Upper lobe of left lung (tissue), 6 donors: ENCODE results near the gene ANO2. TPM values are rescaled to one million over a fixed set of nuclear protein-coding genes. Genes with fewer than 3 reads are reported as not detected.

Source experiments
- ATAC-seq, 2 donors: fragments of 200-7000 bp; cut with Tn5 transposase; one replicate each; pipeline ENCODE4 v1.9.1; 2022; ENCODE audit warnings: mild to moderate bottlenecking in 2 of 2, moderate library complexity in 2 of 2; ENCODE audit not compliant: low FRiP score in 2 of 2
- DNase-seq, 2 donors: peaks; one replicate each; pipeline ENCODE4 v3.0.0-alpha.2; 2019 to 2020
- H3K27ac ChIP-seq, 4 donors: fragments of 200-600 bp; sonication (generic); one replicate each; pipeline ENCODE4 v1.5.1; 2016 to 2019
- H3K27me3 ChIP-seq, 4 donors: fragments of 200-600 bp; sonication (generic); one replicate each; pipeline ENCODE4 v1.5.1; 2017 to 2019
- H3K36me3 ChIP-seq, 4 donors: fragments of 200-600 bp; sonication (generic); one replicate each; pipeline ENCODE4 v1.5.1; 2016 to 2019
- H3K4me1 ChIP-seq, 4 donors: fragments of 200-600 bp; sonication (generic); one replicate each; pipeline ENCODE4 v1.5.1; 2018 to 2019
- H3K4me3 ChIP-seq, 4 donors: fragments of 200-600 bp; sonication (generic); one replicate each; pipeline ENCODE4 v1.5.1; 2017 to 2019; ENCODE audit warnings: mild to moderate bottlenecking in 2 of 4, moderate library complexity in 1 of 4
- H3K9me3 ChIP-seq, 4 donors: fragments of 200-600 bp; sonication (generic); one replicate each; pipeline ENCODE4 v1.5.1; 2018 to 2019
- EP300 ChIP-seq, 4 donors: sonication (generic); formaldehyde crosslinking; IDR thresholded peaks; one replicate each; pipeline ENCODE4 v1.5.1; 2017; ENCODE audit warnings: antibody characterized with exemption in 4 of 4, control low read depth in 2 of 4
- POLR2A ChIP-seq, 4 donors: fragments of 450-650 bp; IDR thresholded peaks; one replicate each; pipeline ENCODE4 v1.5.1; 2016 to 2017; ENCODE audit warnings: antibody characterized with exemption in 4 of 4, mild to moderate bottlenecking in 2 of 4
- POLR2AphosphoS5 ChIP-seq, 2 donors: sonication (generic); formaldehyde crosslinking; IDR thresholded peaks; one replicate each; pipeline ENCODE4 v1.5.1; 2017; ENCODE audit warnings: antibody characterized with exemption in 2 of 2
- WGBS, 2 donors: methylation state at CpG; one replicate each; pipeline ENCODE4 v1.1.5; 2017 to 2018; 5-methylcytosine and 5-hydroxymethylcytosine counted together
- total RNA-seq, 6 donors: library from RNA; depleted of rRNA in 4 of 6; stranded (reverse); fragments of >200 nt in 4 of 6; gene quantifications; one replicate each; pipeline versions ENCODE4 v1.1.0 to v1.2.1, GENCODE V29; 2016 to 2021
- TF ChIP-seq, protein P1 (sequence below), 6 experiments: fragments of 450-650 bp in 4 of 6; fragments of 200-600 bp in 2 of 6; sonication (generic) in 2 of 6; IDR thresholded peaks; one replicate each; pipeline ENCODE4 v1.5.1; 2016 to 2019; ENCODE audit warnings: antibody characterized with exemption in 6 of 6
- donor health status: DM: no; HTN: no; CAD: no; lungs with moderate emphysema.
- donor health status: DM: no; HTN: yes; CAD: no; lungs with severe emphysema.

Gene ANO2
- total RNA-seq, 6 donors from 2014 or later = 4.4 to 78.6 (median 17.5) TPM

GRCh38 chr12:5577211-5577612 is 367.8 kb downstream of the ANO2 start:
- Histone ChIP-seq H3K4me3 (no peak overlapping the region), H3K27ac (no peak overlapping the region), H3K4me1 (peaks cover 2 to 13% (median 8%) of the 10 kb centered on the region in 4 donors), H3K27me3 (no peaks in the 10 kb centered on the region), H3K9me3 (no peaks in the 10 kb centered on the region), H3K36me3 (peaks cover 0 to 3% (median 0%) of the 10 kb centered on the region in 4 donors)
- WGBS, 2 donors = 56 to 71% methylated on average over 3 of the region's 3 CpGs
- ATAC-seq (no peak), DNase-seq (no peak)
- TF ChIP-seq POLR2A (IDR thresholded peaks at IDR 0.05) (no peak), POLR2AphosphoS5 (IDR thresholded peaks at IDR 0.05) (no peak), EP300 (IDR thresholded peaks at IDR 0.05) (no peak)
- TF ChIP-seq, protein P1, sequence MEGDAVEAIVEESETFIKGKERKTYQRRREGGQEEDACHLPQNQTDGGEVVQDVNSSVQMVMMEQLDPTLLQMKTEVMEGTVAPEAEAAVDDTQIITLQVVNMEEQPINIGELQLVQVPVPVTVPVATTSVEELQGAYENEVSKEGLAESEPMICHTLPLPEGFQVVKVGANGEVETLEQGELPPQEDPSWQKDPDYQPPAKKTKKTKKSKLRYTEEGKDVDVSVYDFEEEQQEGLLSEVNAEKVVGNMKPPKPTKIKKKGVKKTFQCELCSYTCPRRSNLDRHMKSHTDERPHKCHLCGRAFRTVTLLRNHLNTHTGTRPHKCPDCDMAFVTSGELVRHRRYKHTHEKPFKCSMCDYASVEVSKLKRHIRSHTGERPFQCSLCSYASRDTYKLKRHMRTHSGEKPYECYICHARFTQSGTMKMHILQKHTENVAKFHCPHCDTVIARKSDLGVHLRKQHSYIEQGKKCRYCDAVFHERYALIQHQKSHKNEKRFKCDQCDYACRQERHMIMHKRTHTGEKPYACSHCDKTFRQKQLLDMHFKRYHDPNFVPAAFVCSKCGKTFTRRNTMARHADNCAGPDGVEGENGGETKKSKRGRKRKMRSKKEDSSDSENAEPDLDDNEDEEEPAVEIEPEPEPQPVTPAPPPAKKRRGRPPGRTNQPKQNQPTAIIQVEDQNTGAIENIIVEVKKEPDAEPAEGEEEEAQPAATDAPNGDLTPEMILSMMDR (IDR thresholded peaks at IDR 0.05) = no peak

GRCh38 chr12:5575987-5576386 is 369.1 kb downstream of the ANO2 start:
- H3K4me3 ChIP-seq = no peak overlapping the region
- ATAC-seq (no peak), DNase-seq (no peak)
- no peaks in the 10 kb centered on the region for H3K27me3 ChIP-seq
- H3K36me3 ChIP-seq = peaks cover 0 to 5% (median 0%) of the 10 kb centered on the region in 4 donors
- no peaks in the 10 kb centered on the region for H3K9me3 ChIP-seq
- 84 to 89% methylated on average over 3 of the region's 3 CpGs for WGBS, 2 donors
- TF ChIP-seq EP300 (IDR thresholded peaks at IDR 0.05) (no peak), POLR2A (IDR thresholded peaks at IDR 0.05) (no peak), POLR2AphosphoS5 (IDR thresholded peaks at IDR 0.05) (no peak)
- TF ChIP-seq, protein P1 (IDR thresholded peaks at IDR 0.05) = no peak
- H3K27ac ChIP-seq = no peak overlapping the region
- peaks cover 0 to 7% (median 7%) of the 10 kb centered on the region in 4 donors for H3K4me1 ChIP-seq

DNA sequence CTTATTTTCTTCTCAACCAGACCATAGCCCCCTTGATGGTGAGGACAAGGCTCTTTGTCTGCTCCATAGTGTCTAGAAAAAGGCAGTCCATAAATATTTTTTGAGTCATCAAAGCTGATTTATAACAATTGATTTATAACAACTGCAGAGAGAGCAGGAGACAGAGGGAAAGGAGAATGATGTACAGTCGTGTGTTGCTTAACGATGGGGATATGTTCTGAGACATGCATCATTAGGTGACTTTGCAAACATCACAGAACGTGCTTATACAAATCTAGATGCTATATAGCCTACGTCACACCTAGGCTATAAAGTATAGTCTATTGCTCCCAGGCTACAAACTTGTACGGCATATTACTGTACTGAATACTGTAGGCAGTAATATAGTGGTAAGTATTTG is 369.8 kb downstream of the ANO2 start:
- 78 to 85% methylated on average over 5 of the region's 5 CpGs for WGBS, 2 donors

GRCh38 chr12:5573390-5573789 is 371.7 kb downstream of the ANO2 start:
- Histone ChIP-seq H3K4me3 (no peak overlapping the region), H3K9me3 (no peaks in the 10 kb centered on the region), H3K4me1 (peaks cover 0 to 7% (median 2%) of the 10 kb centered on the region in 4 donors), H3K27me3 (no peaks in the 10 kb centered on the region), H3K36me3 (peaks cover 0 to 5% (median 0%) of the 10 kb centered on the region in 4 donors), H3K27ac (no peak overlapping the region)
- WGBS, 2 donors = 89 to 94% methylated on average over 4 to 5 of the region's 5 CpGs
- TF ChIP-seq POLR2AphosphoS5 (IDR thresholded peaks at IDR 0.05) = no peak
- no peak for ATAC-seq
- DNase-seq = no peak

More for the DNA sequence above, 369.8 kb downstream of the ANO2 start:
- no peak for TF ChIP-seq POLR2A (IDR thresholded peaks at IDR 0.05)
- TF ChIP-seq, protein P1 (IDR thresholded peaks at IDR 0.05) = no peak
- TF ChIP-seq EP300 (IDR thresholded peaks at IDR 0.05) = no peak
- no peak for TF ChIP-seq POLR2AphosphoS5 (IDR thresholded peaks at IDR 0.05)
- no peak for DNase-seq
- Histone ChIP-seq H3K4me3 (no peak overlapping the region), H3K9me3 (no peaks in the 10 kb centered on the region), H3K27ac (no peak overlapping the region), H3K36me3 (peaks cover 0 to 5% (median 0%) of the 10 kb centered on the region in 4 donors), H3K4me1 (peaks cover 0 to 7% (median 2%) of the 10 kb centered on the region in 4 donors), H3K27me3 (no peaks in the 10 kb centered on the region)
- no peak for ATAC-seq

DNA sequence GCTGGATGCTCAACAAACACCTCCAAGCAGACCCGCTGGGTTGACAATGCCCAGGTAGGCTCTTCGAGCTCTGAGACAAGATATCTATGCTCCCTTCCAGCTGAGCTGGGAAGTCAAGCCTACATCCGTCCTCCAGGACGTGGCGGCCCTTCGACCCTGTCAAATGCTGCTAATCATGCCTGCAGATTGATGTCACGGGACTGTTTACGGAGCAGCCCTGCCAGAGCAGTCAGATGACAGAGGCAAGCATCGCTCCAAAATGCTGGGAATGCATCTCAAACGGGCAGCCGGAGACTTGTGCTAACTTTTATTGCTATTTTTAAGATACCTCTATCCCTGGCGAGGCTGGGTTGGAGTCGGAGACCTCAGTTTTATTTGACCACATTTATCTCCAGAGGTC is 373.9 kb downstream of the ANO2 start:
- peaks cover 0 to 5% (median 0%) of the 10 kb centered on the region in 4 donors for H3K36me3 ChIP-seq
- no peak for DNase-seq
- WGBS, 2 donors = 51 to 72% methylated on average over 3 to 13 of the region's 13 CpGs
- H3K4me3 ChIP-seq = no peak overlapping the region
- H3K9me3 ChIP-seq = no peaks in the 10 kb centered on the region
- no peak overlapping the region for H3K27ac ChIP-seq
- no peaks in the 10 kb centered on the region for H3K4me1 ChIP-seq
- no peak for ATAC-seq
- no peak for TF ChIP-seq POLR2A (IDR thresholded peaks at IDR 0.05)
- TF ChIP-seq EP300 (IDR thresholded peaks at IDR 0.05) = no peak
- TF ChIP-seq POLR2AphosphoS5 (IDR thresholded peaks at IDR 0.05) = no peak
- TF ChIP-seq, protein P1 (IDR thresholded peaks at IDR 0.05) = no peak
- H3K27me3 ChIP-seq = no peaks in the 10 kb centered on the region
